Trophoblast cell (in vitro differentiated cells and primary cell): ENCODE data around the gene CELF4.

Experiments
- DNase-seq, 2 donors: peaks; one replicate each; pipeline ENCODE4 v3.0.0-alpha.2; 2016
- H2AFZ ChIP-seq: 2 replicates; pipeline ENCODE4 v1.6.1; 2013; ENCODE audit warnings: low read length, moderate library complexity, mild to moderate bottlenecking; ENCODE audit not compliant: insufficient read depth, poor library complexity
- H2AK5ac ChIP-seq: 2 replicates; pipeline ENCODE4 v1.6.1; 2013; ENCODE audit warnings: mild to moderate bottlenecking, low read length
- H2BK120ac ChIP-seq: 2 replicates; pipeline ENCODE4 v1.6.1; 2013; ENCODE audit warnings: low read length, mild to moderate bottlenecking, moderate library complexity; ENCODE audit not compliant: insufficient read depth, poor library complexity
- H2BK12ac ChIP-seq: 2 replicates; pipeline ENCODE4 v1.6.1; 2013; ENCODE audit warnings: mild to moderate bottlenecking, low read length, moderate library complexity
- H2BK5ac ChIP-seq: 2 replicates; pipeline ENCODE4 v1.6.1; 2013; ENCODE audit warnings: low read length, low read depth, moderate library complexity, mild to moderate bottlenecking; ENCODE audit not compliant: poor library complexity
- H3K14ac ChIP-seq: 2 replicates; pipeline ENCODE4 v1.6.1; 2013; ENCODE audit warnings: mild to moderate bottlenecking, low read length
- H3K18ac ChIP-seq: 2 replicates; pipeline ENCODE4 v1.6.1; 2013; ENCODE audit warnings: mild to moderate bottlenecking, low read length
- H3K23ac ChIP-seq: 2 replicates; pipeline ENCODE4 v1.6.1; 2013; ENCODE audit warnings: low read length
- H3K27ac ChIP-seq: 2 replicates; pipeline ENCODE4 v1.5.1; 2013; ENCODE audit warnings: low read depth, mild to moderate bottlenecking, inconsistent platforms, low read length, moderate library complexity
- H3K27me3 ChIP-seq: 2 replicates; pipeline ENCODE4 v1.6.1; 2013; ENCODE audit warnings: inconsistent platforms, mild to moderate bottlenecking, low read length, moderate library complexity; ENCODE audit not compliant: insufficient read depth
- H3K36me3 ChIP-seq, 2 experiments: 1 replicate in 1 of 2; 2 replicates in 1 of 2; pipeline ENCODE4 v1.6.1; 2013; ENCODE audit warnings: low read length in 2 of 2, mild to moderate bottlenecking in 2 of 2, moderate library complexity in 1 of 2; ENCODE audit not compliant: insufficient read depth in 2 of 2, control insufficient read depth in 1 of 2
- H3K4ac ChIP-seq: 2 replicates; pipeline ENCODE4 v1.6.1; 2013; ENCODE audit warnings: low read depth, mild to moderate bottlenecking, low read length, moderate library complexity
- H3K4me1 ChIP-seq, 2 experiments: 1 replicate in 1 of 2; 2 replicates in 1 of 2; pipeline ENCODE4 v1.6.1; 2013; ENCODE audit warnings: low read length in 2 of 2, mild to moderate bottlenecking in 2 of 2, moderate library complexity in 1 of 2; ENCODE audit not compliant: insufficient read depth in 2 of 2, control insufficient read depth in 1 of 2
- H3K4me2 ChIP-seq: 2 replicates; pipeline ENCODE4 v1.6.1; 2013; ENCODE audit warnings: inconsistent platforms, mild to moderate bottlenecking, low read length, moderate library complexity
- H3K4me3 ChIP-seq: 2 replicates; pipeline ENCODE4 v1.5.1; 2013; ENCODE audit warnings: mild to moderate bottlenecking, low read depth, low read length, inconsistent platforms
- H3K79me1 ChIP-seq: one replicate; pipeline ENCODE4 v1.6.1; 2013; ENCODE audit warnings: low read length
- H3K79me2 ChIP-seq: 2 replicates; pipeline ENCODE4 v1.6.1; 2013; ENCODE audit warnings: low read length, mild to moderate bottlenecking; ENCODE audit not compliant: control insufficient read depth, insufficient read depth, poor library complexity
- H3K9ac ChIP-seq: 2 replicates; pipeline ENCODE4 v1.6.1; 2013; ENCODE audit warnings: mild to moderate bottlenecking, low read length
- H3K9me3 ChIP-seq: 2 replicates; pipeline ENCODE4 v1.6.1; 2013; ENCODE audit warnings: low read depth, mild to moderate bottlenecking, control low read depth, inconsistent platforms, low read length; ENCODE audit not compliant: insufficient read depth
- H4K12ac ChIP-seq: 2 replicates; pipeline ENCODE4 v1.6.1; 2013; ENCODE audit warnings: low read depth, mild to moderate bottlenecking, low read length, moderate library complexity
- H4K8ac ChIP-seq: 2 replicates; pipeline ENCODE4 v1.6.1; 2013; ENCODE audit warnings: low read depth, mild to moderate bottlenecking, low read length, moderate library complexity
- H4K91ac ChIP-seq: one replicate; pipeline ENCODE4 v1.6.1; 2013; ENCODE audit warnings: low read depth, mild to moderate bottlenecking, low read length, moderate library complexity
- WGBS: extraction: QIAGEN DNeasy Blood & Tissue Kit; methylation state at CpG from one replicate; pipeline ENCODE4 v1.1.7; 2013; ENCODE audit warnings: missing lambda C conversion rate; ENCODE audit not compliant: insufficient read length, insufficient coverage; ENCODE audit errors: extremely low coverage; 5-methylcytosine and 5-hydroxymethylcytosine counted together

Gene CELF4

DNA sequence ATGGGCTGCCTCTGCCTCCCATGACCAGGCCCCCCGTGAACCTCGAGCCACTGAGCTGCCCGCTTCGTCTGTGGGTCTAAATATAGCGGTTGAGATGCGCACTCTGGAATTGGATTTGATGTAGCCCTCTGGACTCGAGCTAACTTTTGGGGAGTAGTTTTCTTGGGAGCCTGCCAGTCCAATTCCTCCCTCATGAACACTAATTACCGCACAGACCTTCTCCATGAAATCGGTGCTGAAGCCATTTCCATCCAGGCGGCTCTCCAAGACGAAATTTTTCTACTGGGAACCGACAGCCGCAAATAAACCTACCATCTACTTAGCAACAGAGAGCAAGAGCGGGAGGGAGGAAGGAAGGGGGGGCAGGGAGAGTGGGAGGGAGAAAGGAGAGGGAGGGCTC lies 63.6 kb downstream of the CELF4 start:
- Histone ChIP-seq H2BK120ac (no peak overlapping the region), H3K4me1 (peaks cover 14 to 16% of the 10 kb centered on the region in 2 experiments), H3K27me3 (no peaks in the 10 kb centered on the region), H4K8ac (no peak overlapping the region), H3K9me3 (no peaks in the 10 kb centered on the region), H2BK12ac (peak overlapping the region; percentile 12), H3K79me2 (no peaks in the 10 kb centered on the region), H3K18ac (no peak overlapping the region), H3K27ac (no peak overlapping the region), H3K36me3 (no peaks in the 10 kb centered on the region), H2BK5ac (no peak overlapping the region), H3K9ac (no peak overlapping the region), H3K14ac (no peak overlapping the region), H3K4me3 (no peak overlapping the region), H4K91ac (peak overlapping the region; percentile 20), H2AFZ (no peak overlapping the region), H3K79me1 (peaks cover 7% of the 10 kb centered on the region), H3K4me2 (no peak overlapping the region), H3K23ac (no peak overlapping the region), H3K4ac (no peak overlapping the region), H2AK5ac (no peak overlapping the region), H4K12ac (no peak overlapping the region)
- no peak for DNase-seq
- no CpG with 5 or more reads among the region's 14 CpGs for WGBS

DNA sequence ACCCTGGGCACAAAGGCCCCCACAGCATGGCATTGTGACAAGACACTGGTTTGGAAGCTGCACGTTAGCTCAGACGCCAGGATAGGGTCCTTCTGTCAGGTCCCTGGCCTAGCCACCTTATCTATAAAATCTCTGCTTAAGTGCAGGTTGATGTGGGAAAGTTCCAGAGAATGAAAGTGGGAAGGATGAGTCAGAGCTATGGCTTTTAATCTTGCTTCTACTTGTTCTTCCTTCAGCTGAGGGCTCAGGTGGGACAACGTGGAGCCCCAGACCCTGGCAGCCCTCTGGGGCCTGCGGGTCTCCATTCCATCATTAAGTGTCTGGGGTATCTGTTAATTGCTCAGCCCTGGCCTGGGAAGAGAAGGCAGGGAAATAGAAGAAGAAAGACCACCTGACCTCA lies 64.5 kb downstream of the CELF4 start:
- no peaks in the 10 kb centered on the region for H3K27me3 ChIP-seq
- H3K23ac ChIP-seq: no peak overlapping the region
- no peak overlapping the region for H2BK12ac ChIP-seq
- H4K8ac ChIP-seq: no peak overlapping the region
- no peak overlapping the region for H3K4me3 ChIP-seq
- no peaks in the 10 kb centered on the region for H3K79me2 ChIP-seq
- H4K12ac ChIP-seq: no peak overlapping the region
- no peak overlapping the region for H3K18ac ChIP-seq
- H2AK5ac ChIP-seq: no peak overlapping the region
- peaks cover 14% of the 10 kb centered on the region in 2 experiments for H3K4me1 ChIP-seq
- no peak overlapping the region for H3K4me2 ChIP-seq
- no CpG with 5 or more reads among the region's 4 CpGs for WGBS
- no peak overlapping the region for H2BK120ac ChIP-seq
- H3K79me1 ChIP-seq: peaks cover 7% of the 10 kb centered on the region
- H4K91ac ChIP-seq: no peak overlapping the region
- H3K4ac ChIP-seq: no peak overlapping the region
- H3K9ac ChIP-seq: no peak overlapping the region
- DNase-seq: peak; percentile 31 to 58
- H3K27ac ChIP-seq: no peak overlapping the region
- H2AFZ ChIP-seq: no peak overlapping the region
- no peaks in the 10 kb centered on the region for H3K9me3 ChIP-seq
- H2BK5ac ChIP-seq: no peak overlapping the region
- no peak overlapping the region for H3K14ac ChIP-seq
- no peaks in the 10 kb centered on the region for H3K36me3 ChIP-seq

- DNase-seq: no peak
- Histone ChIP-seq H3K9me3 (no peaks in the 10 kb centered on the region), H3K4ac (no peak overlapping the region), H2AK5ac (no peak overlapping the region), H2BK5ac (no peak overlapping the region), H3K27ac (no peak overlapping the region), H3K9ac (no peak overlapping the region), H4K8ac (no peak overlapping the region), H3K4me3 (no peak overlapping the region), H4K91ac (no peak overlapping the region), H2BK12ac (no peak overlapping the region), H3K4me1 (peaks cover 14% of the 10 kb centered on the region in 2 experiments), H3K79me1 (peaks cover 7% of the 10 kb centered on the region), H2BK120ac (no peak overlapping the region), H3K23ac (no peak overlapping the region), H2AFZ (no peak overlapping the region), H3K14ac (no peak overlapping the region), H3K36me3 (no peaks in the 10 kb centered on the region), H4K12ac (no peak overlapping the region), H3K27me3 (no peaks in the 10 kb centered on the region), H3K79me2 (no peaks in the 10 kb centered on the region), H3K18ac (no peak overlapping the region), H3K4me2 (no peak overlapping the region)
- no CpG with 5 or more reads among the region's 10 CpGs for WGBS
These were observed 65.7 kb downstream of the CELF4 start for GRCh38 chr18:37499913-37500312.

DNA sequence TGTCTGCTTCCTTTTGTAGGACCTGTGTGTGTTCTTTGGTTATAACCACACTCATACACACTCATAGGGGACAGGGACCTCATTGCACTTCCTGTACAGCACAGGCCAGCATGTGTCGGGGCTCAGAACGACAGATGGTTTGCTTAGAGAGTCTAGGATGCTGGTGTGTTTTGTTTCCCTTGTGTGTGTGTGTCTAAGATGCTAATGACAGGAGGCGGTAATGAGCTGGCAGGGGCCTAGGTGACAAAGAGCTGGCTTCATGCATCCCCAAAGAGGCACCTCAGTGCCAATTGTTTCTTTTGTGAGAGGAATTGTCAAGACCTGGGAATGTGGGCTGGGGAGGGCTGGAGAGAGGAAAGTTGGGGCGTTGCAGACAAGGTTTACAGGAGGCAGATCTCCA lies 66.6 kb downstream of the CELF4 start:
- Histone ChIP-seq H3K9ac (no peak overlapping the region), H3K27me3 (no peaks in the 10 kb centered on the region), H3K23ac (no peak overlapping the region), H2BK120ac (no peak overlapping the region), H2BK12ac (peak overlapping the region; percentile 46), H3K4me2 (no peak overlapping the region), H4K12ac (no peak overlapping the region), H3K4me1 (peaks cover 12 to 14% of the 10 kb centered on the region in 2 experiments), H3K14ac (no peak overlapping the region), H4K8ac (no peak overlapping the region), H2AFZ (no peak overlapping the region), H2BK5ac (no peak overlapping the region), H3K9me3 (no peaks in the 10 kb centered on the region), H4K91ac (no peak overlapping the region), H3K4ac (no peak overlapping the region), H3K79me2 (no peaks in the 10 kb centered on the region), H2AK5ac (no peak overlapping the region), H3K27ac (no peak overlapping the region), H3K79me1 (peaks cover 7% of the 10 kb centered on the region), H3K18ac (no peak overlapping the region), H3K36me3 (no peaks in the 10 kb centered on the region), H3K4me3 (no peak overlapping the region)
- DNase-seq: no peak
- no CpG with 5 or more reads among the region's 4 CpGs for WGBS
